CD4-positive, alpha-beta memory T cell (primary cell): ENCODE data around the gene HOXA5. TPM values are rescaled to one million over a fixed set of nuclear protein-coding genes. Genes with fewer than 3 reads are reported as not detected.

Experiments
- CTCF ChIA-PET: fragments of 350-600 bp; sonication (Branson Sonifier 250); formaldehyde crosslinking; loops from one replicate; lab custom pipeline; 2021; ENCODE audit warnings: inconsistent platforms; ENCODE audit not compliant: partially characterized antibody; lab: Charles Lee
- POLR2A ChIA-PET: fragments of 350-600 bp; sonication (Branson Sonifier 250); formaldehyde crosslinking; loops from one replicate; lab custom pipeline; 2021; ENCODE audit not compliant: partially characterized antibody; lab: Charles Lee
- DNase-seq, 5 donors: peaks; one replicate each; pipeline versions ENCODE4 v3.0.0 to v3.0.0-alpha.2; 2020 to 2022; ENCODE audit warnings: mixed read lengths in 1 of 5
- H3K27ac ChIP-seq: one replicate; pipeline ENCODE4 v1.7.0; 2013; ENCODE audit warnings: low read depth, low read length
- H3K27me3 ChIP-seq: 2 replicates; pipeline ENCODE4 v1.7.0; 2013; ENCODE audit warnings: mild to moderate bottlenecking, low read length, moderate library complexity; ENCODE audit not compliant: insufficient read depth
- H3K36me3 ChIP-seq: 2 replicates; pipeline ENCODE4 v1.7.0; 2013; ENCODE audit warnings: mild to moderate bottlenecking, low read length, moderate library complexity; ENCODE audit not compliant: insufficient read depth
- H3K4me1 ChIP-seq: 2 replicates; pipeline ENCODE4 v1.7.0; 2013; ENCODE audit warnings: mild to moderate bottlenecking, low read length, moderate library complexity; ENCODE audit not compliant: insufficient read depth
- H3K4me3 ChIP-seq, 2 donors: one replicate each; pipeline ENCODE4 v1.7.0; 2013; ENCODE audit warnings: low read length in 2 of 2, mild to moderate bottlenecking in 1 of 2
- H3K9me3 ChIP-seq, 2 donors: one replicate each; pipeline ENCODE4 v1.7.0; 2013; ENCODE audit warnings: low read length in 2 of 2, control low read depth in 1 of 2; ENCODE audit not compliant: control insufficient read depth in 1 of 2
- H3K27ac Mint-ChIP-seq, 7 donors: one replicate each; pipeline ENCODE4 v1.8.0; 2020 to 2021; ENCODE audit warnings: mixed read lengths in 7 of 7, mild to moderate bottlenecking in 6 of 7, inconsistent platforms in 3 of 7, moderate library complexity in 3 of 7
- H3K27me3 Mint-ChIP-seq, 2 donors: one replicate each; pipeline ENCODE4 v1.8.0; 2020 to 2021; ENCODE audit warnings: mixed read lengths in 2 of 2
- H3K36me3 Mint-ChIP-seq, 2 donors: one replicate each; pipeline ENCODE4 v1.8.0; 2020 to 2021; ENCODE audit warnings: mixed read lengths in 2 of 2, inconsistent platforms in 1 of 2, mild to moderate bottlenecking in 1 of 2
- H3K4me1 Mint-ChIP-seq, 4 donors: one replicate each; pipeline ENCODE4 v1.8.0; 2020 to 2021; ENCODE audit warnings: mixed read lengths in 4 of 4, mild to moderate bottlenecking in 1 of 4
- H3K4me3 Mint-ChIP-seq, 8 donors: one replicate each; pipeline ENCODE4 v1.8.0; 2020 to 2021; ENCODE audit warnings: mixed read lengths in 8 of 8, mild to moderate bottlenecking in 7 of 8, moderate library complexity in 6 of 8, inconsistent platforms in 3 of 8
- H3K9me3 Mint-ChIP-seq, 8 donors: one replicate each; pipeline ENCODE4 v1.8.0; 2020 to 2021; ENCODE audit warnings: mixed read lengths in 8 of 8, mild to moderate bottlenecking in 5 of 8, inconsistent platforms in 3 of 8, moderate library complexity in 1 of 8
- intact Hi-C: fragments of 100-400 bp; cut with micrococcal nuclease; formaldehyde crosslinking; loops from one replicate; pipeline ENCODE4 v1.15.1; 2023
- polyA plus RNA-seq, 2 donors: library from polyadenylated mRNA; unstranded; fragments of 300-500 nt; fragmentation: Illumina TruSeq; gene quantifications; one replicate each; pipeline ENCODE4 v1.2.3, GENCODE V29; 2021
- total RNA-seq, 2 experiments: library from RNA; stranded (reverse); gene quantifications; one replicate each; pipeline ENCODE4 v1.2.3, GENCODE V29; 2021

HOXA5 gene
- total and polyA plus RNA-seq, 4 experiments from 2014 or later = not detected

GRCh38 chr7:27173956-27174873, 30.7 kb upstream of the HOXA5 start, which contains the start of gene HOXA10:
Gene HOXA10 (minus strand): TSS chr7:27174320. CDS start chr7:27174306, 14 bp downstream.
- no peak for DNase-seq
- Mint-ChIP-seq H3K9me3 (peaks cover 0 to 12% (median 2%) of the 10 kb centered on the region in 8 donors), H3K36me3 (peaks cover 0 to 2% of the 10 kb centered on the region in 2 donors), H3K4me1 (peaks cover 10 to 29% (median 15%) of the 10 kb centered on the region in 4 donors), H3K27me3 (peaks cover 58 to 67% of the 10 kb centered on the region in 2 donors), H3K27ac (peak within 1 kb of the TSS in 2 of 7 donors; percentile 72 to 84), H3K4me3 (peak within 1 kb of the TSS; percentile 31 to 81 (median 60))
- Histone ChIP-seq H3K4me1 (peaks cover 31% of the 10 kb centered on the region), H3K4me3 (peak within 1 kb of the TSS in 1 of 2 donors; percentile 32), H3K9me3 (no peaks in the 10 kb centered on the region), H3K36me3 (no peaks in the 10 kb centered on the region), H3K27me3 (peaks cover 60% of the 10 kb centered on the region), H3K27ac (no peak within 1 kb of the TSS)
- ChIA-PET CTCF (interaction anchor here (1.4 to 3.2 kb wide), 4 partner anchors 13 to 1322 kb away, joined by 3 to 10 read pairs (median 4); partner anchors contain the start of gene HOXA7), POLR2A (interaction anchor here (0.9 to 2.6 kb wide), 5 partner anchors 9 to 1313 kb away, joined by 3 to 9 read pairs (median 6); partner anchors contain the start of gene HOXA11)
- intact Hi-C loops = loop anchor here (1.0 kb wide), 1 partner anchor 10 kb away; no protein-coding TSS in a partner anchor

GRCh38 chr7:27173511-27173955, 30.1 kb upstream of the HOXA5 start:
- Mint-ChIP-seq H3K4me3 (peak overlapping the region in 1 of 8 donors; percentile 15), H3K36me3 (peaks cover 0 to 2% of the 10 kb centered on the region in 2 donors), H3K27me3 (peaks cover 58 to 66% of the 10 kb centered on the region in 2 donors), H3K27ac (peak overlapping the region in 1 of 7 donors; percentile 54), H3K4me1 (peaks cover 14 to 33% (median 20%) of the 10 kb centered on the region in 4 donors), H3K9me3 (peaks cover 0 to 16% (median 3%) of the 10 kb centered on the region in 8 donors)
- CTCF ChIA-PET = interaction anchor here (1.4 to 3.2 kb wide), 3 partner anchors 13 to 1322 kb away, joined by 3 to 10 read pairs (median 3); no protein-coding TSS in a partner anchor
- peak in 1 of 5 donors; percentile 53 for DNase-seq
- Histone ChIP-seq H3K4me1 (peaks cover 36% of the 10 kb centered on the region), H3K27me3 (peaks cover 64% of the 10 kb centered on the region), H3K4me3 (peak overlapping the region in 1 of 2 donors; percentile 32), H3K9me3 (no peaks in the 10 kb centered on the region), H3K27ac (no peak overlapping the region), H3K36me3 (no peaks in the 10 kb centered on the region)
- intact Hi-C loops = loop anchor here (1.0 kb wide), 1 partner anchor 11 kb away; no protein-coding TSS in a partner anchor
- POLR2A ChIA-PET = interaction anchor here (1.1 to 2.6 kb wide), 6 partner anchors 10 to 1312 kb away, joined by 3 to 9 read pairs (median 6); partner anchors contain the start of genes HOXA11 and HOXA7

- Histone ChIP-seq H3K27ac (no peak overlapping the region), H3K9me3 (no peaks in the 10 kb centered on the region), H3K4me3 (peak overlapping the region in 1 of 2 donors; percentile 32), H3K27me3 (peaks cover 69% of the 10 kb centered on the region), H3K4me1 (peaks cover 37% of the 10 kb centered on the region), H3K36me3 (no peaks in the 10 kb centered on the region)
- H3K36me3 Mint-ChIP-seq = peaks cover 0 to 2% of the 10 kb centered on the region in 2 donors
- CTCF ChIA-PET = interaction anchor here (0.7 to 3.2 kb wide), 4 partner anchors 10 to 1321 kb away, joined by 3 to 10 read pairs (median 3); no protein-coding TSS in a partner anchor
- peak overlapping the region in 2 of 7 donors; percentile 83 to 84 for H3K27ac Mint-ChIP-seq
- H3K4me1 Mint-ChIP-seq = peaks cover 14 to 39% (median 21%) of the 10 kb centered on the region in 4 donors
- H3K4me3 Mint-ChIP-seq = peak overlapping the region in 7 of 8 donors; percentile 39 to 85 (median 65)
- H3K9me3 Mint-ChIP-seq = peaks cover 0 to 22% (median 4%) of the 10 kb centered on the region in 8 donors
- intact Hi-C loops = loop anchor here (1.0 kb wide), 1 partner anchor 11 kb away; no protein-coding TSS in a partner anchor
- DNase-seq = no peak
- H3K27me3 Mint-ChIP-seq = peaks cover 60 to 66% of the 10 kb centered on the region in 2 donors
- POLR2A ChIA-PET = interaction anchor here (0.8 to 2.6 kb wide), 6 partner anchors 11 to 1311 kb away, joined by 3 to 6 read pairs (median 4); partner anchors contain the start of genes HOXA11 and HOXA7
Measured at GRCh38 chr7:27172823-27173510, 29.5 kb upstream of the HOXA5 start.

- ChIA-PET POLR2A (interaction anchor here (0.6 to 2.6 kb wide), 7 partner anchors 11 to 1311 kb away, joined by 3 to 6 read pairs (median 3); partner anchors contain the start of genes HOXA11 and HOXA7), CTCF (interaction anchor here (0.7 to 3.2 kb wide), 4 partner anchors 11 to 1320 kb away, joined by 3 to 10 read pairs (median 3); no protein-coding TSS in a partner anchor)
- peaks cover 14 to 41% (median 21%) of the 10 kb centered on the region in 4 donors for H3K4me1 Mint-ChIP-seq
- H3K4me3 ChIP-seq = no peak overlapping the region
- no peaks in the 10 kb centered on the region for H3K36me3 ChIP-seq
- peaks cover 0 to 2% of the 10 kb centered on the region in 2 donors for H3K36me3 Mint-ChIP-seq
- H3K27me3 Mint-ChIP-seq = peaks cover 59 to 65% of the 10 kb centered on the region in 2 donors
- peak overlapping the region in 4 of 7 donors; percentile 19 to 83 (median 48) for H3K27ac Mint-ChIP-seq
- DNase-seq = peak in 1 of 5 donors; percentile 17
- peaks cover 76% of the 10 kb centered on the region for H3K27me3 ChIP-seq
- no peaks in the 10 kb centered on the region for H3K9me3 ChIP-seq
- peaks cover 37% of the 10 kb centered on the region for H3K4me1 ChIP-seq
- H3K4me3 Mint-ChIP-seq = peak overlapping the region; percentile 20 to 85 (median 72)
- H3K27ac ChIP-seq = no peak overlapping the region
- intact Hi-C loops = no loop called here
- peaks cover 0 to 27% (median 6%) of the 10 kb centered on the region in 8 donors for H3K9me3 Mint-ChIP-seq
Measured at GRCh38 chr7:27172315-27172774, 28.9 kb upstream of the HOXA5 start.

- H3K4me1 Mint-ChIP-seq = peaks cover 14 to 47% (median 22%) of the 10 kb centered on the region in 4 donors
- peak overlapping the region; percentile 52 to 85 (median 73) for H3K4me3 Mint-ChIP-seq
- intact Hi-C loops = no loop called here
- Histone ChIP-seq H3K36me3 (no peaks in the 10 kb centered on the region), H3K4me3 (no peak overlapping the region), H3K4me1 (peaks cover 37% of the 10 kb centered on the region), H3K27me3 (peaks cover 81% of the 10 kb centered on the region), H3K27ac (no peak overlapping the region), H3K9me3 (no peaks in the 10 kb centered on the region)
- peak overlapping the region in 6 of 7 donors; percentile 2 to 83 (median 58) for H3K27ac Mint-ChIP-seq
- peak in 1 of 5 donors; percentile 18 for DNase-seq
- peaks cover 0 to 2% of the 10 kb centered on the region in 2 donors for H3K36me3 Mint-ChIP-seq
- POLR2A ChIA-PET = interaction anchor here (0.6 to 2.7 kb wide), 3 partner anchors 10 to 41 kb away, joined by 3 to 9 read pairs (median 6); no protein-coding TSS in a partner anchor
- H3K9me3 Mint-ChIP-seq = peaks cover 0 to 33% (median 6%) of the 10 kb centered on the region in 8 donors
- CTCF ChIA-PET = interaction anchor here (1.2 to 1.9 kb wide), 4 partner anchors 8 to 1277 kb away, joined by 3 to 12 read pairs (median 4); no protein-coding TSS in a partner anchor
- peaks cover 63 to 68% of the 10 kb centered on the region in 2 donors for H3K27me3 Mint-ChIP-seq
Measured at GRCh38 chr7:27171637-27172314, 28.3 kb upstream of the HOXA5 start.
